Activated CD4-positive, alpha-beta T cell treated with anti-CD3 and anti-CD28 coated beads, Interleukin-2, Interleukin-4, amounts not matched to agents 100 ng/mL and 50 ng/mL, durations not matched to agents 16 hours and 8 hours (primary cell): ENCODE results near the gene ZDHHC19.
A peak's percentile ranks its signal among the peaks of the same experiment; 100 is the strongest.
"Not testable (repeated sequence)": the region's sequence is repeated elsewhere in the genome, so short reads cannot be mapped to it uniquely, and the experiment has no call there.

Source experiments
- DNase-seq: peaks from one replicate; pipeline ENCODE4 v3.0.0-alpha.2; 2020; ENCODE audit warnings: low spot score

ZDHHC19 gene

DNA sequence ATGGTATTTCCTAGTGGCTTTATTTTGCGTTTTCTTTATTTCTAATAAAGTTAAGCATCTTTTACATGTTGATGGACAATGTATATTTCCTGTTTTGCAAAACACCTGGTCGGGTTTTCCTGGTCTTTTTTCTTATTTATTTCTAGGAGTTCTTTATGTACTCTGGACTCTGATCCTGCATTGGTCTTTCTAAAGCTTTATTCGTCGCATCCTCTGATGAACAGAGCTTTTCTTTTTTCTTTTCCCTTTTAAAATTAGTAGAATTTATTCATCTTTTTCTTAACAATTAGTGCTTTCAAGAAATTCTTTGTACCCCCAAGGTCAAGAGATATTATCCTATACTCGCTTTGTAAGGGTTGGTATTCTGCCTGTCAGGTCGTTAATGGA lies 32.2 kb downstream of the ZDHHC19 start:
- no peak for DNase-seq

- DNase-seq, result no peak
These were observed 33.2 kb downstream of the ZDHHC19 start for GRCh38 chr3:196177967-196178366.

GRCh38 chr3:196177567-196177966 lies 33.6 kb downstream of the ZDHHC19 start:
- no peak for DNase-seq

GRCh38 chr3:196175722-196176121 lies 35.5 kb downstream of the ZDHHC19 start:
- no peak for DNase-seq

GRCh38 chr3:196175116-196175625 lies 36.0 kb downstream of the ZDHHC19 start:
- DNase-seq, result no peak

DNA sequence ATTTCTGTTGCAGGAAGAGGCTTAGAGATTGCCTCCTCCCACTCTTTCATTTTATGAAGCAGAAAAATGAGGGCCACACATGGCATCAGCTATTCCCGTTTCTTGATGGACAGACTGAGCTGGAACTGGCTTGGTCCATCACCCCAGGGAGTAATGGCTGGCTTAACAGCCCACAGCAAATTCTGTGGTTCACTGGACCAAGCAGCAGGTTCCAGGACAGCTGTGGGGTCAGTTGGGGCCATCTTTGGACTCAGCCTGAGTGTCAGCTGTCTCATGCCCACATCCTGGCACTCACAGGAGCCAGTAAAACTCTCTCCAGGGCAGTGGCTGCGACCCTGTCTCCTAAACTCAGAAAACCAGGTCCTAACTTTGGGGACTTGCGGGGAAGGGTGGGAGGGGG lies 36.5 kb downstream of the ZDHHC19 start:
- no peak for DNase-seq

DNA sequence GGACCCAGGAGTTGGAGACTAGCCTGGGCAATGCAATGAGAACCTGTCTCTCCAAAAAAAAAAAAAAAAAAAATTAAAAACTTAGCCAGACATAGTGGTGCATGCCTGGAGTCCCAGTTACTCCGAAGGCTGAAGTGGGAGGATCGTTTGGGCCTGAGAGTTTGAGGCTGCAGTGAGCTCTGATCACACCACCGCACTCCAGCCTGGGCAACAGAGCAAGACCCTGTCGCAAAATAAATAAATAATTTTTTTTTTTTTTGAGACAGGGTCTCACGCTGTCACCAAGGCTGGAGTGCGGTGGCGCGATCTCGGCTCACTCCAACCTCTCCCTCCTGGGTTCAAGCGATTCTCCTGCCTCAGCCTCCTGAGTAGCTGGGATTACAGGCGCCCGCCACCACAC lies 40.9 kb downstream of the ZDHHC19 start:
- DNase-seq, result not testable (repeated sequence)

DNA sequence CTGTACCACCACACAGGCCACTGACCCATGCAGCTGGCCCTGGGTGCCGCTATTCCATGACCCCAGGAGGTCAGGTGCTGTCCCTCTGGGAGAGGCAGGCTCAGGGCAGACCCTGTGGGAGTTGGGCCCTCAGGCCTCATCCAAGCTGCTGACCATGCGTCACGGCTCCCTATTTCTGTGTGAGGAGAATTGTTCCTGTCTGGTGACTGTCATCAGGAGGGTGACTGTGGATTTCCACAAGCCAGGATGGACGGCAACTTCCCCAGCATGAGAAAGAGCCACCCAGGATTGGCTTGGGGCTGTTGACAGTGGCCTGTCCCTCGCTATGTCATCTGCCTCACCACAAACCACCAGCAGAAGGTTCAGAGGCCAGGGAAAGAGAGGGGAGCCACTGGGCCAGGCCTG lies 41.4 kb downstream of the ZDHHC19 start:
- DNase-seq, result no peak

DNA sequence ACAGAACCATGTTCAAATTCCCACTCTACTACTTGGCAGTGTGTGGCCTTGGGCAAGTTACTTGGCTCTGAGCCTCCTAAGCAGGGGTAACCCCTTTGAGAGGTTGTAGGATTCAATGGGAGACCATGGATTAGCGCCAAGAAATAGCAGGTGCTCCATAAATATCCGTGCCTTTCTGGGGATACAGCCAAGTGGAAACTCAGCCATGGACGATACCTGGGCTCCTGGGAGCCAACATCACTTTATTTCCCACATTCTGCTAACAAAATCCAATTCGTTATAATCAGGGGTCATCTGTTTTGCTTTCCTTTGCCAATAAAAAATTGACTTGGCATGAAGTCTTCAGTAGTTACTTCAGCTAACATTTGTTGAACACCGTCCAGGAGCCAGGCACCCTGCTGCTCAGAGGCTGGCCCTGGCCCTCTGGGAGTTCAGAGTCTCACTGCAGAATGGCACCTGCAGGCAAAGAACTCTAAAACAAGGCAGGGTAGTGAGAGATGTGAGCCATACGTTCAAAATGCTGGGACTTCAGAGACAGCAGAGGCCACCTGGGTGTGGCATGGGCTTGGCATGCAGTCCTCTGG lies 42.3 kb downstream of the ZDHHC19 start:
- DNase-seq, result no peak

DNA sequence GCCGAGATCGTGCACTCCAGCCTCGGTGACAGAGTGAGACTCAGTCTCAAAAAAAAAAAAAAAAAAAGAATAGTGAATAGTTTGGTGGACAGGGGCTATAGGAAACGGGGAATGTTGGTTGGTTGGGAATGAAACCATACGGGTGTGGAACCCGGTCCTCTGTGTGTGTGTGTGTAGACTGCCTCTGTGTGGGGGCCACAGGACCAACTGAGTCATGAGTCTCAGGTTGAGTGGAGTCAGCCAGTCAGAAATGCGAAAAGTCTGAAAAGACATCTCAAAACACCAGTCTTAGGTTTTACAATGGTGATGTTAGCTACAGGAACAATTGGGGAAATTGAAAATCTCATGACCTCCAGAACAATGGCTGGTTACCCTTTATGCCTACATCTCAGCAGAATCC lies 44.5 kb downstream of the ZDHHC19 start:
- peak; percentile 26 for DNase-seq

GRCh38 chr3:196165850-196166249 lies 45.4 kb downstream of the ZDHHC19 start:
- DNase-seq, result no peak

GRCh38 chr3:196165006-196165575 lies 46.1 kb downstream of the ZDHHC19 start:
- not testable (repeated sequence) for DNase-seq

DNA sequence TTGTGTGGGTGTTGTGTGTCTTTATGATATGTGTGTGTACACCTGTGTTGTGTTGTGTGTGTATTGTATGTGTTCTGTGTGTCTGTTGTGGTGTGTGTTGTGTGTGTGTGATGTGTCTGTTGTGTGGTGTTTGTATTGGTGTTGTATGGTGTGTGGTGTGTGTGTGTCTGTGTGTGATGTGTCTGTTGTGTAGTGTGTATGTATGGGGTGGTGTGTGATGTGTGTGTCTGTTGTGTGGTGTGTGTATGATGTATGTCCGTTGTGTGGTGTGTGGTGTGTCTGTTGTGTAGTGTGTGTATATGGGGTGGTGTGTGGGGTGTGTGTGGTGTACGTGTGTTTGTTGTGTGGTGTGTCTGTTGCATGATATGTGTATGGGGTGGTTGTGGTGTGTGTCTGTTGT lies 46.6 kb downstream of the ZDHHC19 start:
- no peak for DNase-seq

DNA sequence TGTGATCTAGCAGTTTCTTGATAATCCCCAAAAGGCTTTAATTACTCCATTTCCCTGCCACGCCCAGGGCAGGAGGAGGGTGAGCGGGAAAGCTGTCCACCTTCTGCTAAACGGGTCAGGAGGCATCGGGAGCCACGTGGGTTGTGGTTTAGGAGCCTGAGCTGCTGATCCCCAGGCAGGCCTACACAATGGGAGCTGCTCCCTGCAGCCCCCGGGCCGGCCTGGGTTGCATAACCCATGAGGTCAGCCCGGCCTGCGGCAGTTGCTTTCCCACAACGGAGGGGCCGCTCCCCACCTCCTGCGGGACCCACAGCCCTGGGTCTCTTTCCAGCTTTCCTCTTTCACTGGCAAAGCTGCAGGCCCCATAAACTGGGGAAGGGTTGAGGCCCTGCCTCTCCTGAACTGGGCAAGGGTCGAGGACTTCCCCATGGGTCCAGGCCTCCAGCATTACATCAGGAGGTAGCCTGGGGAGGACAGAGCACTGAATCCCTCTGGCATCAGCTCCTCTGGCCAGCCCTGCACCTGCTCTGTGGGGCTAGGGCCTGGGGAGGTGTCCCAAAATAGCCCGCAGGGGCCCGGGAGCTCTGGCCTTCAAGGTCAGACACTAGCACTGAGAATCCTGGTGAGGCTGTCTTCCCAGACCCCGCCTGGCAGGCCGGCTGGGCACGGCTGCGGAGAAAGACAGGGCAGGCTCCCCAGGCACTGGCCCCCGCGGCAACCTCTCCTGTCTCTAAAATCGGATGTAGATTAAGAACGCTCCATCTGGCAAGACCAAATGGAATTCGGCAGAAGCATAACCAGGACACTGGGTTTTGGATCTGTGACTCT lies 47.3 kb downstream of the ZDHHC19 start:
- DNase-seq, result no peak

DNA sequence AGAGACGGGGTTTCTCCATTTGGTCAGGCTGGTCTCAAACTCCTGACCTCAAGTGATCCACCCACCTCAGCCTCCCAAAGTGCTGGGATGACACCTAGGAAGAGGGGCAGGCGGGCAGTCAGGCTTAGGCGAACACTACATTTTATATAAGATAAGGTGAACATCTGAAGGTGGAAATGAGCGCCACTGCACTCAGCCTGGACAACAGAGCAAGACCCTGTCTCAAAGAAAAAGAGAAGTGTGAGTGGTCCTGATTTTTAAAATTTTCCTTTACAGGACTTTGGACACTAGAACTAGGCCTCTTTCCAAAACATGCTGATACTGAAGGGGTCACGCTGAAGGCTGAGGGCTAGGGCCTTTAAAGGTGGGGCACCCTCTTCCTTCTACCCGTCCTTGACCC lies 48.0 kb downstream of the ZDHHC19 start:
- no peak for DNase-seq

DNA sequence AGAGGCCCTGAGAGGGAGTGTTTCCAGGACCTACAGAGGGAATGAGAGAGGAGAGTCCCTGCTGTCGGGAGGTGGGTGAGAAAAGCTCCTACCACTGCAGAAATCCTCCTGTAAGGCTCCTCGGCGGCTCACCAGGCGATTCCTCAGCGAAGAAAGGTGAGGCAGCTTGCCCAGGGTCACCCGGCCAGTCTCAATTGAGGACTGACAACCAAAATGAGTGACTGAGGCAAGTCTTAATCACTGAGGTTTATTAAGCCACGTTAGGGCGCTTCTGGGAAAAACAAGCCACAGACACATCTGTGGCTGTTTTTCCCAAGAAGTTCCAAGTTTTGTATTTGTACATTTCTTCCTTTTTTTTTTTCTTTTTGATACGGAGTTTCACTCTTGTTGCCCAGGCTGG lies 48.5 kb downstream of the ZDHHC19 start:
- no peak for DNase-seq

DNA sequence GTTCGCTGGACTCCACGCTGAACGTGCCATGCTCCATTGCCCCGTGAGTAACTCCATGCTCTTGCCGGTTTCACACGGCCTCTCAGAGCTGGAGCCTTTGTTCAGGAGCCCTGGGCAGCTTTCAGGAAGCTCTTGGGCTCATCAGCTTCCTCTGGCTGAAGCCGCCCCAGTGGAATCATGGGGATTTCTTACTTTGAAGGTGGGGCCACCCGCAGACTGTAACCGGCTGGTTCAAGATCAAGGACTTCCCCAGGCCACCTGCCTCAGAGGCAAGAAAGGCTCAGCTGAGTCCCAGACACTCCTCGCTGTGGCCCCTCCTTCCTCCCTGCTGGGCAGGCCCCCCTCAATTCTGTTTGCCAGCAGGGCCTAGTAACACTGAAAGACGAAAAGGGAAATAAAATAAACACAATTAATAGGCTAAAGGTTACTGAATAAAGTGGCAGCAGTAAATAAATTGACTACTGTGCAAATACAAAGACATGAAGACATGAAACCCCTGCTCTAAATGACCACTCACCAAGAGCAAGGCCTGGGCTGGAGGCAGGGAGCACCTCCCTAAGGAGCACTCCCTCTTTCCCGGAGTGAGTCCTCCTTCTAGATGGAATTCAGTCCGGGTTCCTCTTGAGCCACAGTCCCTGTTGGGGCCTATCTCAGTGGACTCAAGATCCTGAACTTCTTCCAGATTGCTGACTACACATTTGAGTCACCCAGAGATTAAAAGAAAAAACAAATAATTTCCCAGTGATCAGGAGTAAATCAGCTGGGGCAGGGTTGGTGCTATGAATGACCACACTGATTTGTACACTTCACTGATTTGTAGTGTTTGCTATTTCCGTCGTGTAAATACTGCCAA lies 51.0 kb downstream of the ZDHHC19 start:
- no peak for DNase-seq

DNA sequence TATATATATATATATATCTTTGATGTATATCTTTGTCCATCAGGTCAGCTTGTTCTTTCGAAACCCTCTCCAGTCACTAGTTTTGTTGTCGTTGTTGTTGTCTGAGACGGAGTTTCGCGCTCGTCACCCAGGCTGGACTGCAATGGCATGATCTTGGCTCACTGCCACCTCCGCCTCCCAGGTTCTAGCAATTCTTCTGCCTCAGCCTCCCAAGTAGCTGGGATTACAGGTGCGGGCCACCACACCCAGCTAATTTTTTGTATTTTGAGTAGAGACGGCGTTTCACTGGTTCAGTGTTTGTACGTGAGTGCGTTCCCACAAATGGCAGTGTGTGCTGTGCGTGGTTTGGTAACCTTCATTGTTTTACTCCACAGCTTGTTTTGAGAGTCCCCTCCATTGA lies 51.7 kb downstream of the ZDHHC19 start:
- DNase-seq, result no peak

GRCh38 chr3:196156160-196156559 lies 55.0 kb downstream of the ZDHHC19 start:
- DNase-seq, result no peak

- DNase-seq, result no peak
These were observed 60.7 kb downstream of the ZDHHC19 start for GRCh38 chr3:196150481-196150880.

GRCh38 chr3:196149831-196150301 lies 61.3 kb downstream of the ZDHHC19 start:
- DNase-seq, result no peak

- no peak for DNase-seq
These were observed 61.8 kb downstream of the ZDHHC19 start for GRCh38 chr3:196149375-196149774.
